ENCODE data around the gene GNL1.

Gene GNL1

DNA sequence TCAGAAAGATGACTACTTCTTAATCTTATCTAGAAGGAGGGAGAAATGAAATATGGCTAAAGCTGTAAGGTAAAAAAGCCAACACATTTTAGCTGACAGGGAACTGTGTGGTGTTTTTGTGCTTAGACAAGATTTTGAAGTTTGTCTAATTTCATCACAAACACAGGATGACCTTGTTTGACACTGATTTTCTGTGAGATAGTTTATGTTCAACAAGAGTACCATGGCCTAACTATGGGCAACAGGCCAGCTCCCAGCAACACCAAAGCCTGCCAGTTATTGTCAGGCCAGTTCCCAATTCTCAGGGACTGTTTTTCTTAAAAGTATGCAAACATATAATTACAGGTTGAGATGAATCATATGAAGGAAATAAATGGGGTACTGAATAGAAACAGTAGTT, 9.5 kb upstream of the GNL1 start:
- no peaks in the 10 kb centered on the region for H3K27me3 ChIP-seq (replicated peaks)
- TF ChIP-seq CTCF (IDR thresholded peaks at IDR 0.05; ENCODE audit: low read depth, low read length, missing control alignments), result no peak
- DNase-seq, result no peak
- peaks cover 9% of the 10 kb centered on the region for H3K36me3 ChIP-seq (replicated peaks)
- in situ Hi-C loops (cut with HindIII; ENCODE audit: low pct_ligation_motif_present, low sequenced_read_pairs), result no loop called here
- H3K4me3 ChIP-seq (ENCODE audit: low read depth, low read length), result no peak overlapping the region
- no peak overlapping the region for H3K27ac ChIP-seq

DNA sequence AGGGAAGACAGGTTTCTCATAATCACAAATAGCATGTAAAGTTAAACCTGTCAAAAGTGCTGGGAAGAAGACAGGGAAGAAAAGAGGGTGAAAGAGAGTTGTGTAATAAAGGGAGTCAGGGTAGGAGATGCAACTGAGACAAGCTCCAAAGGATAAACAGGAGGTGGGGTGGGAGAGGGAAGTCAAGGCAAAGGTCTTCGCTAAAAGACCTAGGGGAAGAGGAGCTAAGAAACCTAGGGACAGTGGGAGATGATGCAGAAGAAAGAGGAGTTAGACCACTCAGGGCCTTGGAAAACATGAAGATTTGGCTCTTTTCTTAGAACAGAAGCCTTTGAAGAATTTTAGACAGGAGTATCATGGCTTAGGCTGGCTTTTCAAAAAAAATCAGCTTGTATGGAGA, 7.8 kb upstream of the GNL1 start:
- TF ChIP-seq CTCF (IDR thresholded peaks at IDR 0.05; ENCODE audit: low read depth, low read length, missing control alignments), result no peak
- in situ Hi-C loops (cut with HindIII; ENCODE audit: low pct_ligation_motif_present, low sequenced_read_pairs), result no loop called here
- H3K4me3 ChIP-seq (ENCODE audit: low read depth, low read length), result no peak overlapping the region
- no peaks in the 10 kb centered on the region for H3K27me3 ChIP-seq (replicated peaks)
- peaks cover 9% of the 10 kb centered on the region for H3K36me3 ChIP-seq (replicated peaks)
- no peak overlapping the region for H3K27ac ChIP-seq
- no peak for DNase-seq

- in situ Hi-C loops (cut with HindIII; ENCODE audit: low pct_ligation_motif_present, low sequenced_read_pairs), result no loop called here
- H3K27me3 ChIP-seq (replicated peaks), result no peaks in the 10 kb centered on the region
- no peak for TF ChIP-seq CTCF (IDR thresholded peaks at IDR 0.05; ENCODE audit: low read depth, low read length, missing control alignments)
- DNase-seq, result no peak
- no peak overlapping the region for H3K4me3 ChIP-seq (ENCODE audit: low read depth, low read length)
- H3K27ac ChIP-seq, result no peak overlapping the region
- peaks cover 9% of the 10 kb centered on the region for H3K36me3 ChIP-seq (replicated peaks)
These were observed 6.5 kb upstream of the GNL1 start for GRCh38 chr6:30562470-30563425.

DNA sequence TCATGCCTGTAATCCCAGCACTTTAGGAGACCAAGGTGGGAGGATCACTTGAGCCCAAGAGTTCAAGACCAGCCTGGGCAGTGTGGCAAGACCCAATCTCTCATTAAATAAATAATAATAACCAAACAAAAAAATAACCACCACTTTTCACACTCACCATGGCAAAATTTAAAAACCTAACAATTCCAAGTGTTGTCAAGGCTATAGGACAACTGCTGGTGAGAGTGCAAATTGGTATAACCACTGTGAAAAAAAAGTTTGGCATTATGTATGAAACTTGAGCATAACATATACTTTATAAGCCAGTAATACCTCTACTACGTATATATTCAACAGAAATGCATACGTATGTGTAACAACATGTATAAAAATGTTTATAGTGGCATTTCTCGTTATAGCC, 4.6 kb upstream of the GNL1 start:
- Histone ChIP-seq H3K27me3 (replicated peaks) (no peaks in the 10 kb centered on the region), H3K27ac (no peak overlapping the region), H3K4me3 (ENCODE audit: low read depth, low read length) (no peak overlapping the region), H3K36me3 (replicated peaks) (peaks cover 9% of the 10 kb centered on the region)
- DNase-seq, result no peak
- no peak for TF ChIP-seq CTCF (IDR thresholded peaks at IDR 0.05; ENCODE audit: low read depth, low read length, missing control alignments)
- in situ Hi-C loops (cut with HindIII; ENCODE audit: low pct_ligation_motif_present, low sequenced_read_pairs), result no loop called here

DNA sequence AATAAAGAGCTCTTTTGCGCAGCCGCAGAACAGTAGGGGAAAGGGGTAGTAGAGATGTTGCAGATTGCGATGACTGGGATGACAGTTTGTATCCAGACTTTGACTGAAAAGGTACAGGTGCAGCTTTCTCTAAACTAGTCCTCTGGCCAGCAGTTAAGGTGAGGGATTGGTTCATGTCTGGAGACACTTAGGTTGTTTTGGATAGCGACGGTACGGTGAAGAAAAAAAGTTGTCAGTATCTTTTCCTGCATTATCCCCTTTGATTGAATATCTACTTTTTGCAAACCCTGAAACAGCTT, 1.3 kb upstream of the GNL1 start:
- H3K27ac ChIP-seq, result peak overlapping the region; percentile 83
- peak overlapping the region; percentile 97 for H3K4me3 ChIP-seq (ENCODE audit: low read depth, low read length)
- H3K27me3 ChIP-seq (replicated peaks), result no peaks in the 10 kb centered on the region
- H3K36me3 ChIP-seq (replicated peaks), result peaks cover 4% of the 10 kb centered on the region
- no peak for DNase-seq
- TF ChIP-seq CTCF (IDR thresholded peaks at IDR 0.05; ENCODE audit: low read depth, low read length, missing control alignments), result no peak
- in situ Hi-C loops (cut with HindIII; ENCODE audit: low pct_ligation_motif_present, low sequenced_read_pairs), result no loop called here

Data from brain microvascular endothelial cell (primary cell).